Retinal pigment epithelial cell (primary cell): ENCODE data around the gene ADAM15.

ENCODE experiments used
- DNase-seq: peaks from one replicate; pipeline ENCODE4 v3.0.0-alpha.2; 2010; ENCODE audit warnings: low read depth
- H3K4me3 ChIP-seq: 2 replicates; pipeline ENCODE4 v1.5.1; 2011; ENCODE audit warnings: mild to moderate bottlenecking, low read length, control low read depth, moderate library complexity
- CTCF ChIP-seq: conservative IDR thresholded peaks from 2 replicates; pipeline ENCODE4 v1.5.1; 2011; ENCODE audit warnings: low read depth, low read length, control low read depth, inconsistent platforms

Gene ADAM15

GRCh38 chr1:155009742-155010141 lies 41.4 kb upstream of the ADAM15 start:
- no peak overlapping the region for H3K4me3 ChIP-seq
- DNase-seq, result no peak
- no peak for TF ChIP-seq CTCF

- no peak for DNase-seq
- no peak for TF ChIP-seq CTCF
- no peak overlapping the region for H3K4me3 ChIP-seq
Measured at GRCh38 chr1:155010211-155010918, 40.8 kb upstream of the ADAM15 start.

- no peak overlapping the region for H3K4me3 ChIP-seq
- no peak for TF ChIP-seq CTCF
- no peak for DNase-seq
Measured at GRCh38 chr1:155011004-155011416, 40.1 kb upstream of the ADAM15 start.

- no peak overlapping the region for H3K4me3 ChIP-seq
Measured at GRCh38 chr1:155011437-155012025, 39.6 kb upstream of the ADAM15 start.

GRCh38 chr1:155012026-155012546 lies 39.0 kb upstream of the ADAM15 start:
- no peak for TF ChIP-seq CTCF
- no peak overlapping the region for H3K4me3 ChIP-seq
- no peak for DNase-seq

More at GRCh38 chr1:155011437-155012025, 39.6 kb upstream of the ADAM15 start:
- DNase-seq, result no peak
- no peak for TF ChIP-seq CTCF

- no peak for TF ChIP-seq CTCF
- H3K4me3 ChIP-seq, result no peak overlapping the region
- no peak for DNase-seq
Measured at GRCh38 chr1:155012776-155013602, 38.1 kb upstream of the ADAM15 start.
